Stomach (tissue), 9 donors: Measurements from ENCODE around the gene CERKL. TPM values are rescaled to one million over a fixed set of nuclear protein-coding genes. Genes with fewer than 3 reads are reported as not detected.
A peak's percentile ranks its signal among the peaks of the same experiment; 100 is the strongest.

Experiments used
- DNase-seq, 2 donors: peaks; one replicate each; pipeline versions ENCODE4 v3.0.0 to v3.0.0-alpha.2; 2013 to 2019
- H3K27ac ChIP-seq, 5 donors: fragments of 200-600 bp in 4 of 5; sonication (generic) in 4 of 5; one replicate each; pipeline ENCODE4 v1.5.1; 2013 to 2019; ENCODE audit warnings: mild to moderate bottlenecking in 1 of 5, moderate library complexity in 1 of 5
- H3K27me3 ChIP-seq, 3 donors: fragments of 200-600 bp; sonication (generic); one replicate each; pipeline ENCODE4 v1.5.1; 2017 to 2019; ENCODE audit warnings: mixed run types in 1 of 3
- H3K36me3 ChIP-seq, 4 donors: fragments of 200-600 bp; sonication (generic); 1 replicate in 3 of 4; 2 replicates in 1 of 4; pipeline ENCODE4 v1.5.1; 2016 to 2019
- H3K4me1 ChIP-seq, 4 donors: fragments of 200-600 bp; sonication (generic); one replicate each; pipeline ENCODE4 v1.5.1; 2016 to 2019
- H3K4me3 ChIP-seq, 4 donors: fragments of 200-600 bp; sonication (generic) in 3 of 4; one replicate each; pipeline ENCODE4 v1.5.1; 2016 to 2019; ENCODE audit warnings: mild to moderate bottlenecking in 1 of 4
- H3K9me3 ChIP-seq, 4 donors: fragments of 200-600 bp; sonication (generic); one replicate each; pipeline ENCODE4 v1.5.1; 2016 to 2019
- EP300 ChIP-seq: sonication (generic); formaldehyde crosslinking; IDR thresholded peaks from one replicate; pipeline ENCODE4 v1.6.1; 2017; ENCODE audit warnings: antibody characterized with exemption
- POLR2A ChIP-seq, 4 donors: fragments of 450-650 bp; IDR thresholded peaks; one replicate each; pipeline ENCODE4 v1.6.1; 2016; ENCODE audit warnings: antibody characterized with exemption in 4 of 4, control low read depth in 2 of 4, mild to moderate bottlenecking in 1 of 4, moderate library complexity in 1 of 4
- POLR2AphosphoS5 ChIP-seq, 3 donors: sonication (generic); formaldehyde crosslinking; IDR thresholded peaks; one replicate each; pipeline ENCODE4 v1.6.1; 2016; ENCODE audit warnings: antibody characterized with exemption in 3 of 3
- WGBS, 5 donors: extraction: QIAGEN DNeasy Blood & Tissue Kit in 3 of 5; methylation state at CpG; one replicate each; pipeline versions ENCODE4 v1.1.5 to v1.1.7; 2013 to 2018; 5-methylcytosine and 5-hydroxymethylcytosine counted together
- intact Hi-C: fragments of 100-400 bp; cut with DNase I; formaldehyde crosslinking; loops from one replicate; pipeline ENCODE4 v1.15.1; 2023; ENCODE audit warnings: low total_unique reads
- polyA plus RNA-seq, 3 donors: library from polyadenylated mRNA; stranded (reverse); fragments of 200-250 nt; gene quantifications; one replicate each; pipeline ENCODE4 v1.2.3, GENCODE V29; 2013
- total RNA-seq, 5 donors: library from RNA; depleted of rRNA; stranded (reverse); fragments of >200 nt; gene quantifications; one replicate each; pipeline versions ENCODE4 v1.1.0 to v1.2.3, GENCODE V29; 2014 to 2016
- TF ChIP-seq, protein P1 (sequence below), 7 experiments: fragments of 450-650 bp in 4 of 7; fragments of 200-600 bp in 3 of 7; sonication (generic) in 3 of 7; IDR thresholded peaks; one replicate each; pipeline ENCODE4 v1.5.1; 2016 to 2019; ENCODE audit warnings: antibody characterized with exemption in 7 of 7, control low read depth in 2 of 7, mild to moderate bottlenecking in 1 of 7
- donor health status: healthy with polysubstance abuse.
- donor health status: Bipolar disorder and iron deficiency.
- donor health status: healthy.

Gene CERKL
- total and polyA plus RNA-seq, 8 donors: 0.05 to 1.3 (median 0.28) TPM; not detected in 4

DNA sequence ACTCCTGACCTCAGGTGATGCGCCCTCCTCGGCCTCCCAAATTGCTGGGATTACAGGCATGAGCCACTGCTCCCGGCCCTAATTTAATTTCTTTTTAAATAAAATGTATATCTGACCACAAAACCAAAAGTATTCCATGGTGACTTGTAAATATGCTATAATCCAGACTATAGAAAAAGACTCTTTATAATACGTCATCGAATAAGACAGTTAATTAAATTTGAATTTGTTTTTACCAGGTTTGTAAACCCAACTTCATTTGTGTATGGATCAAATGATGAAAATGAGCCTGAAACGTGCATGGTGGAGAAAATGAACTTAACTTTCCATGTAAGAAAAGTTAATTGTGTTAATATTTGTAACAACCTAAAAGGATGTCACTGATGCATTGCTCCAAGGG is 129.8 kb downstream of the CERKL start:
- Histone ChIP-seq H3K27me3 (no peaks in the 10 kb centered on the region), H3K27ac (no peak overlapping the region), H3K4me3 (no peak overlapping the region), H3K36me3 (peaks cover 0 to 18% (median 9%) of the 10 kb centered on the region in 4 donors), H3K4me1 (no peaks in the 10 kb centered on the region), H3K9me3 (no peaks in the 10 kb centered on the region)
- intact Hi-C loops: no loop called here
- DNase-seq: no peak
- no peak for TF ChIP-seq POLR2A (IDR thresholded peaks at IDR 0.05)
- TF ChIP-seq, protein P1, sequence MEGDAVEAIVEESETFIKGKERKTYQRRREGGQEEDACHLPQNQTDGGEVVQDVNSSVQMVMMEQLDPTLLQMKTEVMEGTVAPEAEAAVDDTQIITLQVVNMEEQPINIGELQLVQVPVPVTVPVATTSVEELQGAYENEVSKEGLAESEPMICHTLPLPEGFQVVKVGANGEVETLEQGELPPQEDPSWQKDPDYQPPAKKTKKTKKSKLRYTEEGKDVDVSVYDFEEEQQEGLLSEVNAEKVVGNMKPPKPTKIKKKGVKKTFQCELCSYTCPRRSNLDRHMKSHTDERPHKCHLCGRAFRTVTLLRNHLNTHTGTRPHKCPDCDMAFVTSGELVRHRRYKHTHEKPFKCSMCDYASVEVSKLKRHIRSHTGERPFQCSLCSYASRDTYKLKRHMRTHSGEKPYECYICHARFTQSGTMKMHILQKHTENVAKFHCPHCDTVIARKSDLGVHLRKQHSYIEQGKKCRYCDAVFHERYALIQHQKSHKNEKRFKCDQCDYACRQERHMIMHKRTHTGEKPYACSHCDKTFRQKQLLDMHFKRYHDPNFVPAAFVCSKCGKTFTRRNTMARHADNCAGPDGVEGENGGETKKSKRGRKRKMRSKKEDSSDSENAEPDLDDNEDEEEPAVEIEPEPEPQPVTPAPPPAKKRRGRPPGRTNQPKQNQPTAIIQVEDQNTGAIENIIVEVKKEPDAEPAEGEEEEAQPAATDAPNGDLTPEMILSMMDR (IDR thresholded peaks at IDR 0.05): no peak
- TF ChIP-seq EP300: no peak
- no peak for TF ChIP-seq POLR2AphosphoS5 (IDR thresholded peaks at IDR 0.05)
- WGBS, 5 donors: 82 to 92% (median 89%) methylated on average over 6 of the region's 6 CpGs

GRCh38 chr2:181526014-181526413 is 130.9 kb downstream of the CERKL start:
- Histone ChIP-seq H3K27ac (no peak overlapping the region), H3K27me3 (no peaks in the 10 kb centered on the region), H3K36me3 (peaks cover 0 to 18% (median 9%) of the 10 kb centered on the region in 4 donors), H3K4me1 (no peaks in the 10 kb centered on the region), H3K4me3 (no peak overlapping the region), H3K9me3 (no peaks in the 10 kb centered on the region)
- DNase-seq: no peak
- no peak for TF ChIP-seq POLR2A (IDR thresholded peaks at IDR 0.05)
- TF ChIP-seq EP300: no peak
- TF ChIP-seq, protein P1 (IDR thresholded peaks at IDR 0.05): no peak
- no peak for TF ChIP-seq POLR2AphosphoS5 (IDR thresholded peaks at IDR 0.05)
- intact Hi-C loops: no loop called here
- 49 to 74% (median 58%) methylated on average over 4 of the region's 4 CpGs for WGBS, 5 donors

GRCh38 chr2:181523756-181524155 is 133.1 kb downstream of the CERKL start:
- DNase-seq: peak in 1 of 2 donors; percentile 4
- H3K4me3 ChIP-seq: no peak overlapping the region
- WGBS, 5 donors: 78 to 91% (median 86%) methylated on average over 5 of the region's 5 CpGs

GRCh38 chr2:181520253-181520652 is 136.7 kb downstream of the CERKL start:
- Histone ChIP-seq H3K9me3 (no peaks in the 10 kb centered on the region), H3K4me3 (no peak overlapping the region), H3K27ac (no peak overlapping the region), H3K27me3 (no peaks in the 10 kb centered on the region), H3K36me3 (peaks cover 0 to 7% (median 0%) of the 10 kb centered on the region in 4 donors), H3K4me1 (peaks cover 0 to 12% (median 4%) of the 10 kb centered on the region in 4 donors)
- intact Hi-C loops: no loop called here
- 90 to 95% (median 94%) methylated on average over 1 of the region's 1 CpG for WGBS, 5 donors
- TF ChIP-seq POLR2A (IDR thresholded peaks at IDR 0.05) (no peak), EP300 (no peak), POLR2AphosphoS5 (IDR thresholded peaks at IDR 0.05) (no peak)
- TF ChIP-seq, protein P1 (IDR thresholded peaks at IDR 0.05): no peak
- no peak for DNase-seq

More at GRCh38 chr2:181523756-181524155, 133.1 kb downstream of the CERKL start:
- Histone ChIP-seq H3K36me3 (peaks cover 0 to 18% (median 9%) of the 10 kb centered on the region in 4 donors), H3K27ac (no peak overlapping the region), H3K27me3 (no peaks in the 10 kb centered on the region), H3K4me1 (no peaks in the 10 kb centered on the region), H3K9me3 (no peaks in the 10 kb centered on the region)
- intact Hi-C loops: no loop called here
- no peak for TF ChIP-seq POLR2A (IDR thresholded peaks at IDR 0.05)
- no peak for TF ChIP-seq EP300
- TF ChIP-seq, protein P1 (IDR thresholded peaks at IDR 0.05): no peak
- no peak for TF ChIP-seq POLR2AphosphoS5 (IDR thresholded peaks at IDR 0.05)
